Prostate gland (tissue), 2 donors: Measurements from ENCODE around the gene MAP2K3.

Source experiments
- CTCF ChIP-seq, 4 experiments: fragments of 200-600 bp in 2 of 4; fragments of 450-650 bp in 2 of 4; sonication (generic) in 2 of 4; IDR thresholded peaks; 1 replicate in 3 of 4; 2 replicates in 1 of 4; pipeline ENCODE4 v1.5.1; 2016 to 2019; ENCODE audit warnings: antibody characterized with exemption in 4 of 4, mild to moderate bottlenecking in 2 of 4, moderate library complexity in 2 of 4
- POLR2A ChIP-seq: fragments of 450-650 bp; IDR thresholded peaks from one replicate; pipeline ENCODE4 v1.6.1; 2016; ENCODE audit warnings: antibody characterized with exemption, mild to moderate bottlenecking
- POLR2AphosphoS5 ChIP-seq: sonication (generic); formaldehyde crosslinking; IDR thresholded peaks from one replicate; pipeline ENCODE4 v1.6.1; 2017; ENCODE audit warnings: antibody characterized with exemption

GRCh38 chr17:21291357-21291756 lies 6.8 kb downstream of the MAP2K3 start:
- no peak for TF ChIP-seq CTCF (IDR thresholded peaks at IDR 0.05)
- TF ChIP-seq POLR2A = no peak
- no peak for TF ChIP-seq POLR2AphosphoS5
